Measurements from ENCODE around the gene UBE2QL1. TPM values are rescaled to one million over a fixed set of nuclear protein-coding genes. Genes with fewer than 3 reads are reported as not detected.
A peak's percentile ranks its signal among the peaks of the same experiment; 100 is the strongest.

The UBE2QL1 gene
- total RNA-seq, 1 donor from 2014 or later = 2.9 TPM

- Mint-ChIP-seq H3K36me3 (ENCODE audit: insufficient read depth) (no peaks in the 10 kb centered on the region), H3K27me3 (peaks cover 21% of the 10 kb centered on the region), H3K9me3 (ENCODE audit: low read depth) (no peaks in the 10 kb centered on the region), H3K27ac (no peak overlapping the region), H3K4me1 (ENCODE audit: low read depth) (peaks cover 3% of the 10 kb centered on the region), H3K4me3 (ENCODE audit: low read depth) (no peak overlapping the region)
- DNase-seq (ENCODE audit: low spot score, unreplicated experiment) = no peak
- TF ChIP-seq CTCF (IDR thresholded peaks at IDR 0.05; ENCODE audit: unreplicated experiment) = peak; percentile 58
Observed at GRCh38 chr5:6525910-6526309, 77.3 kb downstream of the UBE2QL1 start.

GRCh38 chr5:6527749-6528455, 79.2 kb downstream of the UBE2QL1 start:
- Mint-ChIP-seq H3K27ac (no peak overlapping the region), H3K9me3 (ENCODE audit: low read depth) (no peaks in the 10 kb centered on the region), H3K27me3 (peaks cover 15% of the 10 kb centered on the region), H3K4me3 (ENCODE audit: low read depth) (no peak overlapping the region), H3K4me1 (ENCODE audit: low read depth) (peaks cover 3% of the 10 kb centered on the region), H3K36me3 (ENCODE audit: insufficient read depth) (peaks cover 1% of the 10 kb centered on the region)
- no peak for DNase-seq (ENCODE audit: low spot score, unreplicated experiment)
- TF ChIP-seq CTCF (IDR thresholded peaks at IDR 0.05; ENCODE audit: unreplicated experiment) = no peak

- TF ChIP-seq CTCF (IDR thresholded peaks at IDR 0.05; ENCODE audit: unreplicated experiment) = no peak
- no peak for DNase-seq (ENCODE audit: low spot score, unreplicated experiment)
- peaks cover 1% of the 10 kb centered on the region for H3K36me3 Mint-ChIP-seq (ENCODE audit: insufficient read depth)
- peak overlapping the region; percentile 17 for H3K27ac Mint-ChIP-seq
- no peak overlapping the region for H3K4me3 Mint-ChIP-seq (ENCODE audit: low read depth)
- peaks cover 31% of the 10 kb centered on the region for H3K9me3 Mint-ChIP-seq (ENCODE audit: low read depth)
- H3K4me1 Mint-ChIP-seq (ENCODE audit: low read depth) = peaks cover 11% of the 10 kb centered on the region
- peaks cover 6% of the 10 kb centered on the region for H3K27me3 Mint-ChIP-seq
Observed at GRCh38 chr5:6535594-6535993, 86.9 kb downstream of the UBE2QL1 start.

GRCh38 chr5:6539060-6539459, 90.4 kb downstream of the UBE2QL1 start:
- Mint-ChIP-seq H3K9me3 (ENCODE audit: low read depth) (peaks cover 26% of the 10 kb centered on the region), H3K4me3 (ENCODE audit: low read depth) (no peak overlapping the region), H3K27me3 (peaks cover 6% of the 10 kb centered on the region), H3K4me1 (ENCODE audit: low read depth) (peaks cover 11% of the 10 kb centered on the region), H3K36me3 (ENCODE audit: insufficient read depth) (no peaks in the 10 kb centered on the region), H3K27ac (no peak overlapping the region)
- no peak for DNase-seq (ENCODE audit: low spot score, unreplicated experiment)
- TF ChIP-seq CTCF (IDR thresholded peaks at IDR 0.05; ENCODE audit: unreplicated experiment) = no peak

GRCh38 chr5:6540111-6540827, 91.6 kb downstream of the UBE2QL1 start:
- Mint-ChIP-seq H3K27me3 (peaks cover 10% of the 10 kb centered on the region), H3K9me3 (ENCODE audit: low read depth) (peaks cover 22% of the 10 kb centered on the region), H3K36me3 (ENCODE audit: insufficient read depth) (no peaks in the 10 kb centered on the region), H3K27ac (no peak overlapping the region), H3K4me3 (ENCODE audit: low read depth) (no peak overlapping the region), H3K4me1 (ENCODE audit: low read depth) (peaks cover 10% of the 10 kb centered on the region)
- TF ChIP-seq CTCF (IDR thresholded peaks at IDR 0.05; ENCODE audit: unreplicated experiment) = no peak
- no peak for DNase-seq (ENCODE audit: low spot score, unreplicated experiment)

All from progenitor cell of endocrine pancreas (in vitro differentiated cells).